KOPT-K1 (cell line): ENCODE results near the gene PRR16.

ENCODE experiments used
- H3K27ac ChIP-seq: fragments of 200-600 bp; sonication (generic); 2 replicates; pipeline ENCODE4 v1.5.1; 2016; ENCODE audit warnings: antibody characterized with exemption, mild to moderate bottlenecking, low read depth, low read length; ENCODE audit not compliant: poor library complexity, severe bottlenecking
- H3K36me3 ChIP-seq: fragments of 200-600 bp; sonication (generic); 2 replicates; pipeline ENCODE4 v1.5.1; 2017; ENCODE audit warnings: antibody characterized with exemption, mild to moderate bottlenecking, low read length, moderate library complexity; ENCODE audit not compliant: insufficient read depth
- H3K9me3 ChIP-seq: fragments of 200-600 bp; sonication (generic); 2 replicates; pipeline ENCODE4 v1.5.1; 2017; ENCODE audit warnings: antibody characterized with exemption, low read length, mild to moderate bottlenecking; ENCODE audit not compliant: insufficient read depth, poor library complexity, severe bottlenecking

The PRR16 gene

GRCh38 chr5:120552638-120553037 lies 88.5 kb downstream of the PRR16 start:
- Histone ChIP-seq H3K36me3 (no peaks in the 10 kb centered on the region), H3K9me3 (no peaks in the 10 kb centered on the region), H3K27ac (no peak overlapping the region)

DNA sequence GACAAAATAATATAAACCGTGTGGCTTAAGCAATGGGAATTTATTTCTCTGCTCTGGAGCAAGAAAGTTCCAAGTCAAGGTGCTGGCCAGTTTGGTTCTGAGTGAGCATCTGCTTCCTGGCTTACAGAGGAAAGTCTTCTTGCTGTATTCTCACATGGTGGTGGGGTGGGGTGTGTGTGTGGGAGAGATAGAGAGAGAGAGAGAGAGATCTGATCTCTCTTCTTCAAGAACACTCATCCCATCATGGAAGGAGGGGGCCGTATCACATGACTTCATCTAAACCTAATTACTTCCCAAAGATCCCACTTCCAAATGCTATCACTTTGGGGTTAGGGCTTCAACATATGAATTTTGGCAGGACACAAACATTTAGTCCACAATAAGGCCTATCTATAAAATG lies 91.2 kb downstream of the PRR16 start:
- H3K36me3 ChIP-seq, result no peaks in the 10 kb centered on the region
- H3K9me3 ChIP-seq, result no peaks in the 10 kb centered on the region
- H3K27ac ChIP-seq, result no peak overlapping the region

- Histone ChIP-seq H3K36me3 (no peaks in the 10 kb centered on the region), H3K27ac (no peak overlapping the region), H3K9me3 (no peaks in the 10 kb centered on the region)
Measured at GRCh38 chr5:120564013-120564412, 99.9 kb downstream of the PRR16 start.

DNA sequence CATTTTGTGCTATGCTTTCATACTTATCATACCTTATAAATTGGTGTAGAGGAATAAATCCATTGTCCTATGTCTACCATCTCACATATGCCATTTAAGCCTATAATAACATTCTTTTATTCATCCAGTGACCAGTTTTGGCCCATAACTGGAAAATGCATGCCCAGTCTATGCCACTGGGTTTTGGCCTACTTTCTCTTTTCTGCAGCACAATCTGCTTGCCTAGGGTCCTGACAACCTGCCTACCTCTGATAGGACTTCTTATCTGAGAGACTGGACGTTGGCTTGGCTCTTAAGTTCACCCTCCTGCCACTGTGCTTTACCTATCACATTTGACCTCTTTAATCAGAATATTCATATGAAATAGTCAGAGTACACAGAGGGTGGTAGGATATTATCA lies 103.0 kb downstream of the PRR16 start:
- no peaks in the 10 kb centered on the region for H3K9me3 ChIP-seq
- H3K27ac ChIP-seq, result no peak overlapping the region
- no peaks in the 10 kb centered on the region for H3K36me3 ChIP-seq

DNA sequence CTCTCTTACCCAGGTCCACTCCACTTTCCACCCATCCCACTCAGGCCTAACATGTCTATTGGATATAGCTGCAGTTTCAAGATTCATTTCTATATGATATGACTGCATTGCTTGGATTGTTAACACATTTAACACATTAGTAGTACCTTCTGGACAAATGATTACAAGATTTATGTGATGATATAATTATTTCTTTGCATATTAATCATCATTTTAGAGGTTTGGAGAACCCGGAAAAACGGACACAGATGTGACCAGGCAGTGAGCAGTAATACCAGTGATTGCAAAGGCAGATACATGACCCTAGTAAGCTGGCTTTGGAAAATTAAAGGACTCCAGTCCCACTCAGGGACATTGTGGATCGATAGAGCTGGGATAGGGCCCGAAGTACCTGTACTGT lies 103.8 kb downstream of the PRR16 start:
- no peak overlapping the region for H3K27ac ChIP-seq

GRCh38 chr5:120568711-120569110 lies 104.6 kb downstream of the PRR16 start:
- no peaks in the 10 kb centered on the region for H3K9me3 ChIP-seq
- H3K27ac ChIP-seq, result no peak overlapping the region
- no peaks in the 10 kb centered on the region for H3K36me3 ChIP-seq

More for the DNA sequence above, 103.8 kb downstream of the PRR16 start:
- Histone ChIP-seq H3K9me3 (no peaks in the 10 kb centered on the region), H3K36me3 (no peaks in the 10 kb centered on the region)

GRCh38 chr5:120576588-120576987 lies 112.5 kb downstream of the PRR16 start:
- Histone ChIP-seq H3K27ac (no peak overlapping the region), H3K9me3 (no peaks in the 10 kb centered on the region), H3K36me3 (no peaks in the 10 kb centered on the region)

GRCh38 chr5:120582635-120583034 lies 118.5 kb downstream of the PRR16 start:
- H3K36me3 ChIP-seq, result no peaks in the 10 kb centered on the region
- H3K9me3 ChIP-seq, result no peaks in the 10 kb centered on the region
- no peak overlapping the region for H3K27ac ChIP-seq

DNA sequence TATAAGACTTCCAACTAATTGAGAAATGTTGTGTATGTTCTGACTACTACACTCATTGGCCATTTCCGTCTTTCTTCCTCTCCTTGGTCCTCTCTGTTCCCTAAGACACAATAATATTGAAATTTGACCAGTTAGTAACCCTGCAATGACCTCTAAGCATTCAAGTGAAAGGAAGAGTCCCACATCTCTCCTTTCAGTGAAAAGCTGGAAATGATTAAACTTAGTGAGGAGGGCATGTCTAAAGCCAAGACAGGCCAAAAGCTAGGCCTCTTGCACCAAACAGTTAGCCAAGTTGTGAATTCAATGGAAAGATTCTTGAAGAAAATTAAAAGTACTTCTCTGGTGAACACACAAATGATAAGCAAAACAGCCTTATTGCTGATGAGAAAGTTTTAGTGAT lies 122.5 kb downstream of the PRR16 start:
- Histone ChIP-seq H3K9me3 (no peaks in the 10 kb centered on the region), H3K36me3 (no peaks in the 10 kb centered on the region), H3K27ac (no peak overlapping the region)

- H3K27ac ChIP-seq, result no peak overlapping the region
- H3K36me3 ChIP-seq, result no peaks in the 10 kb centered on the region
- no peaks in the 10 kb centered on the region for H3K9me3 ChIP-seq
Measured at GRCh38 chr5:120591911-120592310, 127.8 kb downstream of the PRR16 start.

DNA sequence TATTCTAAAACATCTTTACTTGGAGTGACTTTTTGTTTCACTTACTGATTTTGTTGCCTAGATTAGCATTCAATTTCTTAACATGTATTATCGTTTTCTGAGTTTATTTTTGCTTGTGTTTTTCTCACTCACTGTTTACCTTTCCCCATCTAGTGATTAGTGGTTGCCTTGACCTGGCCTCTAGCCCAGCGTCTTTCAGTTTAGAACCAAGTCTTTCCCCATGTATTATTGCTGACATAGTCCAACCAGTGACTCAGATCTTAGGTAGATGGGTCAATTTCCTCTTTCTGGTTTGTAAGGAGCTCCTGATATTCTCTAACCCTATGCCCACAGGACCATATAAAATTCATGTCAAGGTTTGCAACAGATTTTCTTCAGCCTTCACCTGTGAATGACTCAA lies 135.5 kb downstream of the PRR16 start:
- Histone ChIP-seq H3K9me3 (peaks cover 5% of the 10 kb centered on the region), H3K27ac (no peak overlapping the region), H3K36me3 (no peaks in the 10 kb centered on the region)

DNA sequence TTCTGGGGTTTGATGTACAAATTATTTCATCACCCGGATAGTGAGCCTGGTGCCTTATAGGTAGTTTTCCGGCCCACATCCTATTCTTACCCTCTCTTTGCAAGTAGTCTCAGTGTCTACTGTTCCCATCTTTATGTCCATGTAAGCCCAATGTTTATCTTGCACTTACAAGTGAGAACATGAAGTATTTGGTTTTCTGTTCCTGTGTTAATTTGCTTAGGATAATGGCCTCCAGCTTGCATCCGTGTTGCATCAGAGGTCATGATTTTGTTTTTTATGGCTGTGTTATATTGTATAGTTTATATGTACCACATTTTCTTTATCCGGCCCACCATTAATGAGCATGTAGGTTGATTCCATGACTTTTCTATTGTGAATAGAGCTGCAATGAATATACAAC lies 136.5 kb downstream of the PRR16 start:
- Histone ChIP-seq H3K36me3 (no peaks in the 10 kb centered on the region), H3K27ac (no peak overlapping the region)

DNA sequence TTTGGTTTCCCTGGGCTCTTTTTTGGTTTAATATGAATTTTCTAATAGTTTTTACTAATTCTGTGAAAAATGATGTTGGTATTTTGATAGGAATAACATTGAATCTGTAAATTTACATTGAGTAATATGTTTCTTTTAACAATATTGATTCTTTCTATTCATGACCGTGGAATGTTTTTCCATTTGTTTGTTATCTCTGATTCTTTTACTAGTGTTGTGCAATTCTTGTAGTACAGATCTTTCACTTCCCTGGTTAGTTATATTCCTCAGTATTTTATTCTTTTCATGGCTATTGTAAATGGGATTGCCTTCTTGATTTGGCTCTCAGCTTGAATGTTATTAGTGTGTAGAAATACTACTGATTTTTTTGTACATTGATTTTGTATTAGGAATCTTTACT lies 137.9 kb downstream of the PRR16 start:
- H3K9me3 ChIP-seq, result peaks cover 5% of the 10 kb centered on the region
- H3K27ac ChIP-seq, result no peak overlapping the region
- H3K36me3 ChIP-seq, result no peaks in the 10 kb centered on the region

More for the DNA sequence above, 136.5 kb downstream of the PRR16 start:
- peaks cover 5% of the 10 kb centered on the region for H3K9me3 ChIP-seq

DNA sequence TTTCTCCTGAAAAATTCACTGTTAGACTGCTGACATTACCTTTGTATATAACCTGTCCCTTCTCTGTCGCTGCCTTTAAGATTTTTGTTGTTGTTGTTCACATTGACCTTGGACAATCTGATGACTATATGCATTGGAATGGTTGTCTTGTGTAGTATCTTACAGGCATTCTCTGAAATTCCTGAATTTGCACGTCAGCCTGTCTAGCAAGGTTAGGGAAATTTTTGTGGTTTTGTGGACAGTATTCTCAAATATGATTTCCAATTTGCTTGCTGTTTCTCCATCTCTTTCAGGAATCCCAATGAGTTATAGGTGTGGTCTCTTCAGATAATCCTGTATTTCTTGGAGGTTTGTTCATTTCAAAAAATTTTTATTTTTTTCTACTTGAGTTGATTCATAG lies 140.8 kb downstream of the PRR16 start:
- Histone ChIP-seq H3K36me3 (no peaks in the 10 kb centered on the region), H3K9me3 (peaks cover 5% of the 10 kb centered on the region), H3K27ac (no peak overlapping the region)

DNA sequence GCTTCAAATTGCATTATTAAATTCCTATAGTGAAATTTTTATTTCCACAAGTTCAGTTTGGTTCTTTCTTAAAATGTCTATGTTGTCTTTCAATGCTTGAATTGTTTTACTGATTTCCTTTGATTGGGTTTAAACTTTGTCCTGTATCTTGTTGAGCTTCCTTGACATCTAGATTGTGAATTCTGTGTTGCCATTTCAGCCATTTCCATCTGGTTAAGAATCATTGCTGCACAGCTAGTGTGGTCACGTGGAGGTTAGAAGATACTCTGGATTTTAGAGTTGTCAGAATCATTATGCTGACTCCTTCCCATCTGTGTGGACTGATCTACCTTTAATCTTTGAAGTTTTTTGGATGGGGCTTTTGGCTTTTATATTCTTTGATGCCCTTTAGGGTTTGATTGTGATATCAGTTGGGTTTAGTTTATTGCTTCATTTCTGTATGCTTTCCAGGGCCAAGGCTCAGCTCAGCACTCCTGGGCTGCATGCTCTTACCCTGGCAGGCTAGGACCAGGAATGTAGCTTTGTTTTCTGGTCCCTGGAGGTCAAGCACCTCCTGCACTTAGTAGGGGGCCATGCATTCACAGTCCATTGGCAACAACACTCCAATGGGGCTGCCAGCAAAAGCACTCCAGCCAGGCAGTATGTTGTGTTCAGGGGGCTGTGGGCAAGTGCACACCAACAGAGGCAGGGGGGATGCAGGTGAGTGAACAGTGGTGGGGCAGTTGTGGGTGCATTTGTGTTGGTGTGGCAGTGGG lies 141.4 kb downstream of the PRR16 start:
- Histone ChIP-seq H3K27ac (no peak overlapping the region), H3K9me3 (peaks cover 5% of the 10 kb centered on the region), H3K36me3 (no peaks in the 10 kb centered on the region)

DNA sequence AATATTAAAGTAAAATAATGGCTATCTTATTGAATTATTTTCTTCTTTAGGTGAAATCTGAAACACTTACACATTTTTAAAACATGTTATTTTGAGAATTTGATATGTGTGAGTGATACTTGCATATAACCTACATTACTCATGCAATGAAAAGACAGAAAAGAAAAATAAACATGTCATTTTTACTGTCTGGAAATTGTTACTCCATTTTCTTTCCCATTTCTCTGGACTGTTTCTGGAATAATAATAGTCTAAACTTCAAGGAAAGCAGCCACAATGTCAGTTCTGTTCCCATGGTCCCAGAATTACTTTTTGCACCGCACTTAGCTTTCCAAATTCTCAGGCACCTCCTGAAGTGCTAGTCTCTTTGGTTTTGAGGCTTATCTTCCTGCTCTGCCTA lies 145.5 kb downstream of the PRR16 start:
- Histone ChIP-seq H3K36me3 (no peaks in the 10 kb centered on the region), H3K9me3 (no peaks in the 10 kb centered on the region), H3K27ac (no peak overlapping the region)
